Pancreas (tissue), 10 donors: ENCODE data around the gene SSUH2. TPM values are rescaled to one million over a fixed set of nuclear protein-coding genes. Genes with fewer than 3 reads are reported as not detected.

Experiments used
- ATAC-seq, 4 donors: fragments of 200-7000 bp; cut with Tn5 transposase; one replicate each; pipeline versions ENCODE4 v1.8.0 to v1.9.1; 2020; ENCODE audit warnings: mild to moderate bottlenecking in 4 of 4, moderate library complexity in 4 of 4
- DNase-seq, 6 donors: peaks; one replicate each; pipeline ENCODE4 v3.0.0-alpha.2; 2020
- FAIRE-seq: peaks from 2 replicates; lab custom pipeline; 2012; peaks lifted over from hg19 to GRCh38; lab: Jason Lieb, UNC
- H3K27ac ChIP-seq, 4 donors: fragments of 200-600 bp; sonication (generic); 1 replicate in 3 of 4; 2 replicates in 1 of 4; pipeline versions ENCODE4 v1.5.0 to v1.8.0; 2020
- H3K27me3 ChIP-seq, 4 donors: fragments of 200-600 bp; one replicate each; pipeline ENCODE4 v1.8.0; 2021
- H3K36me3 ChIP-seq, 3 donors: fragments of 200-600 bp; sonication (generic) in 1 of 3; one replicate each; pipeline versions ENCODE4 v1.5.0 to v1.8.0; 2020 to 2021
- H3K4me1 ChIP-seq, 3 donors: fragments of 200-600 bp; one replicate each; pipeline ENCODE4 v1.8.0; 2021
- H3K4me3 ChIP-seq, 4 donors: fragments of 200-600 bp; sonication (generic) in 2 of 4; one replicate each; pipeline versions ENCODE4 v1.5.0 to v1.8.0; 2020 to 2021
- H3K9me3 ChIP-seq, 4 donors: fragments of 200-600 bp; one replicate each; pipeline ENCODE4 v1.8.0; 2021
- CTCF ChIP-seq, 4 donors: fragments of 200-600 bp; sonication (generic) in 3 of 4; IDR thresholded peaks; one replicate each; pipeline versions ENCODE4 v1.5.0 to v1.8.0; 2021; ENCODE audit warnings: antibody characterized with exemption in 4 of 4
- WGBS, 2 donors: extraction: QIAGEN DNeasy Blood & Tissue Kit; methylation state at CpG; one replicate each; pipeline ENCODE4 v1.1.7; 2013; 5-methylcytosine and 5-hydroxymethylcytosine counted together
- intact Hi-C, 3 donors: fragments of 100-400 bp; cut with DNase I; formaldehyde crosslinking; loops; one replicate each; pipeline versions ENCODE4 v1.11.1 to v1.14.2; 2022
- polyA plus RNA-seq, 2 donors: library from polyadenylated mRNA; stranded (reverse); fragments of 200-250 nt; gene quantifications; one replicate each; pipeline ENCODE4 v1.2.3, GENCODE V29; 2013
- total RNA-seq, 6 donors: library from RNA; stranded (reverse); fragmentation: NEBNext Ultra II Directional in 4 of 6; extraction: Animal tissue kit (Norgen Biotek cat#: 25700) in 4 of 6; gene quantifications; one replicate each; pipeline versions ENCODE4 v1.2.1 to v1.2.4, GENCODE V29; 2021 to 2023
- donor health status: healthy with polysubstance abuse.
- donor health status: DM: no; HTN: no; CAD: no; lungs with moderate emphysema.
- donor health status: DM: no; HTN: no; CAD: no.
- donor health status: control.
- donor health status: control.
- donor health status: Bipolar disorder and iron deficiency.
- donor health status: DM: yes; HTN: yes; CAD: no.
- donor health status: DM: no; HTN: no; CAD: no.
- donor health status: DM: no; HTN: no; CAD: no.
- donor health status: DM: yes; HTN: yes; CAD: no.

SSUH2 gene
- total and polyA plus RNA-seq, 8 donors = 0.06 to 1.8 (median 0.22) TPM

- WGBS, 2 donors = 45 to 49% methylated on average over 7 of the region's 7 CpGs
- no peak overlapping the region for H3K27ac ChIP-seq
- no peaks in the 10 kb centered on the region for H3K36me3 ChIP-seq
- FAIRE-seq = no peak
- no peak for DNase-seq
- no peaks in the 10 kb centered on the region for H3K27me3 ChIP-seq
- H3K4me3 ChIP-seq = no peak overlapping the region
- intact Hi-C loops = no loop called here
- ATAC-seq = no peak
- no peak for TF ChIP-seq CTCF (IDR thresholded peaks at IDR 0.05)
- H3K9me3 ChIP-seq = no peaks in the 10 kb centered on the region
- peaks cover 0 to 6% (median 0%) of the 10 kb centered on the region in 3 donors for H3K4me1 ChIP-seq
Measured at GRCh38 chr3:8660175-8661118, 15.8 kb upstream of the SSUH2 start.

- DNase-seq = no peak
- no peak for TF ChIP-seq CTCF (IDR thresholded peaks at IDR 0.05)
- no peak overlapping the region for H3K4me3 ChIP-seq
- 88 to 89% methylated on average over 4 of the region's 4 CpGs for WGBS, 2 donors
- H3K27me3 ChIP-seq = no peaks in the 10 kb centered on the region
- peaks cover 0 to 6% (median 0%) of the 10 kb centered on the region in 3 donors for H3K4me1 ChIP-seq
- ATAC-seq = no peak
- no peaks in the 10 kb centered on the region for H3K36me3 ChIP-seq
- H3K27ac ChIP-seq = no peak overlapping the region
- H3K9me3 ChIP-seq = no peaks in the 10 kb centered on the region
- intact Hi-C loops = no loop called here
- FAIRE-seq = no peak
Measured at GRCh38 chr3:8659242-8659641, 14.6 kb upstream of the SSUH2 start.

GRCh38 chr3:8658306-8659212 lies 14.0 kb upstream of the SSUH2 start:
- H3K4me1 ChIP-seq = peaks cover 0 to 6% (median 0%) of the 10 kb centered on the region in 3 donors
- TF ChIP-seq CTCF (IDR thresholded peaks at IDR 0.05) = no peak
- DNase-seq (peak; percentile 35 to 79 (median 70)), ATAC-seq (peak; percentile 71 to 86 (median 82)), FAIRE-seq (no peak)
- WGBS, 2 donors = 21 to 26% methylated on average over 12 of the region's 12 CpGs
- no peaks in the 10 kb centered on the region for H3K27me3 ChIP-seq
- H3K36me3 ChIP-seq = no peaks in the 10 kb centered on the region
- H3K27ac ChIP-seq = peak overlapping the region in 1 of 4 donors; percentile 20
- no peaks in the 10 kb centered on the region for H3K9me3 ChIP-seq
- intact Hi-C loops = no loop called here
- H3K4me3 ChIP-seq = no peak overlapping the region

GRCh38 chr3:8657804-8658305 lies 13.3 kb upstream of the SSUH2 start:
- H3K4me3 ChIP-seq = no peak overlapping the region
- DNase-seq = no peak
- peak in 2 of 4 donors; percentile 9 to 14 for ATAC-seq
- no peak for TF ChIP-seq CTCF (IDR thresholded peaks at IDR 0.05)
- 76 to 86% methylated on average over 8 of the region's 8 CpGs for WGBS, 2 donors
- intact Hi-C loops = no loop called here
- FAIRE-seq = no peak
- peak overlapping the region in 1 of 4 donors; percentile 20 for H3K27ac ChIP-seq
- H3K9me3 ChIP-seq = no peaks in the 10 kb centered on the region
- H3K36me3 ChIP-seq = no peaks in the 10 kb centered on the region
- H3K4me1 ChIP-seq = peaks cover 0 to 6% (median 0%) of the 10 kb centered on the region in 3 donors
- H3K27me3 ChIP-seq = no peaks in the 10 kb centered on the region
